C4-2B (cell line): ENCODE data around the gene MIS18A.

ENCODE experiments used
- CTCF ChIP-seq: fragments of 450-650 bp; conservative IDR thresholded peaks from 2 replicates; pipeline ENCODE4 v1.5.1; 2017; ENCODE audit warnings: mild to moderate bottlenecking
- ZFX ChIP-seq: fragments of 450-650 bp; IDR thresholded peaks from 2 replicates; pipeline ENCODE4 v1.6.1; 2017

DNA sequence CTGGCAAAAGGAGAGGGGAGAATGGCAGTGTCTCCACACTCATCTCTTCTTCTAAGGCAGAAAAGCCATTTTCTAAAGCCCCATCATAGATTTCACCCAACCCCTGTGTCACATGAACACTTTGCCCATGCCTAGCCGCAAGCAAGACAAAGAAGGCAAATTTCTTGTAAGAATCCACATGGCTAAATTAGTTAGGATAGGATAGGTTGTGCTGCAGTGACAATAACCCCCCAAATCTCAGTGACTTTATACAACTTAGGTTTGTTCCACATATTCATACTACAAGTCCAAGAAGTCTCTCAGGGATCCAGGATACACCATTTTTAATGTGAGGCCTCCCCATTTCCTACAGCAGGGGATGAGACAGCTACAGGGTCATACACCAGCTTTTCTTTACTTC, 40.8 kb downstream of the MIS18A start:
- TF ChIP-seq CTCF = no peak
- no peak for TF ChIP-seq ZFX
